WI38 (cell line): ENCODE data around the gene ZNF396.

Experiments
- H3K4me3 ChIP-seq: 2 replicates; pipeline ENCODE4 v1.5.1; 2011; ENCODE audit warnings: low read depth, mild to moderate bottlenecking, control low read depth, low read length
- TF ChIP-seq, protein P1 (sequence below): IDR thresholded peaks from 2 replicates; pipeline ENCODE4 v1.5.1; 2012; ENCODE audit warnings: low read depth, mild to moderate bottlenecking, control low read depth, low read length

The ZNF396 gene

DNA sequence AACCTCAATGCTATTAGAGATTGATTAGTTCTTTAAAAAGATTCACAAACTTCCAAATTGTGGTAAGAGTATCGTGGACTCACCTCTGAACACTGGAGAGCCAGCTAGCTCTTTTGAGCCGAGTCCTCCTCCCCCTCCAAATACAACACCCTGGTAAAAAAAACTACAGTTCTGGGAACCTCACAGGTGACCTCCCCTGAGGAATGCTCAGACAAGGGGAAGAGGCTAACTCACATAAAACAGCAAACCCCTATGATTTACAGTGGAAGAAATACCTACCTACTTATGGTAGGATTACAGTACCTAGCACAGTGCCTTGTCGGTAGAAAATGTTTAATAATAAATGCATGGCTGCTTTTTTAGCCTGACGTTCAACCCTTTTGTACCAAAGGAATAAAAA lies 41.3 kb downstream of the ZNF396 start:
- no peak overlapping the region for H3K4me3 ChIP-seq
- TF ChIP-seq, protein P1, sequence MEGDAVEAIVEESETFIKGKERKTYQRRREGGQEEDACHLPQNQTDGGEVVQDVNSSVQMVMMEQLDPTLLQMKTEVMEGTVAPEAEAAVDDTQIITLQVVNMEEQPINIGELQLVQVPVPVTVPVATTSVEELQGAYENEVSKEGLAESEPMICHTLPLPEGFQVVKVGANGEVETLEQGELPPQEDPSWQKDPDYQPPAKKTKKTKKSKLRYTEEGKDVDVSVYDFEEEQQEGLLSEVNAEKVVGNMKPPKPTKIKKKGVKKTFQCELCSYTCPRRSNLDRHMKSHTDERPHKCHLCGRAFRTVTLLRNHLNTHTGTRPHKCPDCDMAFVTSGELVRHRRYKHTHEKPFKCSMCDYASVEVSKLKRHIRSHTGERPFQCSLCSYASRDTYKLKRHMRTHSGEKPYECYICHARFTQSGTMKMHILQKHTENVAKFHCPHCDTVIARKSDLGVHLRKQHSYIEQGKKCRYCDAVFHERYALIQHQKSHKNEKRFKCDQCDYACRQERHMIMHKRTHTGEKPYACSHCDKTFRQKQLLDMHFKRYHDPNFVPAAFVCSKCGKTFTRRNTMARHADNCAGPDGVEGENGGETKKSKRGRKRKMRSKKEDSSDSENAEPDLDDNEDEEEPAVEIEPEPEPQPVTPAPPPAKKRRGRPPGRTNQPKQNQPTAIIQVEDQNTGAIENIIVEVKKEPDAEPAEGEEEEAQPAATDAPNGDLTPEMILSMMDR: no peak

DNA sequence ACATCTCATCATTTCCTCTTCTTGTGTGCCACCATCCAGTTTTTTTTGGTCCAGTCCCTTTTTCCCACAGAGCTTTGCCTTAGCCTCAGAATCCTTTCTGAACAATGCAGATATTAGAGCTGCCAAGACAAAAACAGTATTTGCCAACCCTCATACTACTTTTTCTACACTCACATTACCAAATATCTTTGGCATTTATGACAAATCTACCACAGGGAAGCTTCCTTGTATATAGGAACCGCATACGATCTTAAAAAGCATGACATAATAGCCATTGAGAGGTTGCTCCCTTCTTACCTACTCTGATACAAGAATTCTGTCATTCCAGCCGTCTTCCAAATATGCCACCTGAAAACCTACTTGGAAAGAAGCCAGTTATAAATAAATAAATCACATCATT lies 42.3 kb downstream of the ZNF396 start:
- H3K4me3 ChIP-seq: no peak overlapping the region
- TF ChIP-seq, protein P1: no peak

DNA sequence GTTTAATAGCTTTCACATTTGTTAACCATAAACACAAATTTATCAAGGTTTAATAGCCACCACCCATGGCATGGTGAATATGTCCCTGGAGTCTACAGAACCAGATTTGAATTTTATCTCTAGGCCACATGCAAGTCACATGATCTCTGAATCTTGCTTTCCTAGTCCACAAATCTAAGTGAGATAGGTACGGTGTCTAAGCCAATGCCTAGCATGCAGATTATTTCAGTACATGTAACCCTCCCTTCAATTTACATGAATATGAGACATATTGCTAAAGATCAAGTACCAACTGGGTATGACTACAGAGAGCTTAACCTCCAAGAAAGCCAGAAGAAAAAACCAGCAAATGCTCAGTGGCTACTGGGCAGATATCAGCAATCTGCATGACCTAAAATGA lies 42.9 kb downstream of the ZNF396 start:
- no peak overlapping the region for H3K4me3 ChIP-seq
- TF ChIP-seq, protein P1: no peak

DNA sequence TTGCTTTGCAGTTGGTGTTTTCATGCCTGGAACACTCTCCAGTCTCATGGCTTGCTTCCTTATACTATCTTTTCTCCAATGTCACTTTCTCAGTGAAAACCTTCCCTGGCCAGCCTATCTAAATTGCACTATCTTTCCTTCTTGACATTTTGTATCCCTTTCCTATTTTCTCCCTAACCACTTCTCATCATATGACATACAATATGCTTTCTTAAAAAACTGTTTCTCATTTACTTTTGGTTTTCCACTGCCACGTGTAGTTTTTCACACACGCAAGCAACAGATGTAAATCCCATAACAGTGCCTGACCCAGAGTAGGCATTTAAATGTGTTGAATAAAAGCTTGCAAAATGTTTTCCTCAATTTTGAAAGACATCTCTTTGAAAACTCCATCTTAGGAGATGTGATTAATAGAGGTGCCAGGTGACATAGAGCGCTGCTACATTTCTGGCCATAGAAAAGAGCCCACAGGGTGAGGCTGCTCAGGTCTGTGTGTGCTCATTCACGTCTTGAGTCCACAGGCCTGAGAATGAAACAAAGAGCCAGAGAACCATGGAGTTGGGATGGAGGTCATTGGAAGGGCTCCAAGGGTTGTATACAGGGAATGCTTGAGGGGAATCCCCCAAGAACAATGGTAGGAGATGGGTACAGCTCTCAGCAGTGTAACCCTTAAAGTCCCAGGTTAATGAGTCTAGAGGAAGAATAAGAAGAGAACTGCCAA lies 45.6 kb downstream of the ZNF396 start:
- TF ChIP-seq, protein P1: no peak
- H3K4me3 ChIP-seq: no peak overlapping the region

DNA sequence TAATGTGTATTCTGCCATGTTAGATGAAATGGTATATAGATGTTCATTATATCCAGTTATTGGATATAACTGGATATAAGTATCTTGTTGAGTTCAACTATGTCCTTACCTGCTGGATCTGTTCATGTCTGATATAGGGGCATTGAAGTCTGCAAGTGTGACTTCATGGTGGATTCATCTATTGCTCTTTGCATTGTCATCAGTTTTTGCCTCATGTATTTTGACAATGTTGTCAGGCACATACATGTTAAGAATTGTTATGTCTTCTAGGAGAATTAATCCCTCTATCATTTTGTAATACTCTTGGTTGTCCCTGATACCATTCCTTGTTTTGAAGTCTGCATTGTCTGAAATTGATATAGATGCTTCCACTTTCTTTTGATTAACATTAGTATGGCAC lies 48.3 kb downstream of the ZNF396 start:
- TF ChIP-seq, protein P1: no peak
- no peak overlapping the region for H3K4me3 ChIP-seq

DNA sequence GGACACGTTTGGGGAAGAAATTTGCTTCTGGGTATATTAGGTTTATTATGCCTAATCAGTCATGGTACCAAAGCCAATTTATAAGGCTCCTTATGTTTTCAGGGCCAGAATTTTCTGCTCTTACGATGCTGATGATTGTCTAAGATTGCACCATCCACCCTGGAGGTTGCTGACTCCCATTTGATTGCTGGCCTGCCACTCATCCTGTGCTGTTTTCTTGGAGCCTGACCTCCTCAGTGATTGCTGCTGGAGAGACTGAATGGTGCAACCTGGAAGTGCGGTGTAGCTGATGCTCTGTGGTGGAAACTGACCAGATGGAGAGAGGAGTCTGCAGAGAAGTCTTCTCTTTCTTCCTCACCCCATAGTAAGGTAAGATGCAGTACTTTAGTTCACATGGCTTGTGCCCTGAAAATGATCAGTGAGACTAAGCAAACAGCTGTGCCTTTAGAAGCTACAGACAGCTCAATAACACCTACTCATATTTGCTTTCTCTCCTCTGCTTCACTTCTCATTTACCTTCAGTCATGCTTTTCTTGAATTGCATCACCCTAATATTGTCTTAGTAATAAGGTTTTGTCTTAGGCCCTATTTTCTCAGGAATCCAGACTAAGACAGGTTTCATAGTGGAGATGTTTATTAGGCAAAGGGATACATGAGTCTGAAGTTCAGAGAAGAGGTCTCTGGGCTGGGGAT lies 50.3 kb downstream of the ZNF396 start:
- H3K4me3 ChIP-seq: no peak overlapping the region
- TF ChIP-seq, protein P1: no peak

DNA sequence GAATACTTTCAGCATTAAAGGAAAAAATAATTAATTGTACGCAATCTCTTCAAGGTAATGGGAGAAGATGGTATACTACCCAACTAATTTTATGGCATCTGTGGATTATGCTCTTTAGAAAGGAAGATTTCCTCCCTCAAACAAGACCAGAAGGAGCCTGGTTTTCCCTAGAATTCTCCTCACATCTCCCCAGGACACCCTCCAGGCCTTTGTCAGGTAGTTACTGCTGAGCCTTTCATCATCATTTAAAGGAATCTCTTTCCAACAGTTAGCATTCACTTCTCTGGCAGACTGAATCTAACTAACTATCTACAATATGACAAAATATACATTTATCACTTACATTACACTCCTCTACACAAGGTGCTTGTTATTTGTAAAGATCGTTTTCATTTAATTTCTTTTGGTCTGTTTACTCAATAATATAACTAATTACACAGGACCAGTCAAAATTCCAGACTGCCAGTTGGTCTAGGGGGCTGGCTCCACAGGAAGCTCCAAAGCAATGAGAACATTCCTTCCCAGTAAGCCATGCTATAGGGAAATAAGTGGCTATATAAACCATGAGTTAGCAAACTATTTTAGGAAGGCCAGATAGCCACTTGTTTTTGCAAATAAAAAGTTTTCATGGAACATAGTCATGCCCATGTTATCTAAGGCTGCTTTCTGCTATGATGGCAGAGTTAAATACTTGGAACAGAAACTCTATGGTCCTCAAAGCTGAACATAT lies 52.0 kb downstream of the ZNF396 start:
- TF ChIP-seq, protein P1: no peak
- H3K4me3 ChIP-seq: no peak overlapping the region
